Posterior vena cava (tissue), 2 donors: ENCODE results near the gene TCERG1. TPM values are rescaled to one million over a fixed set of nuclear protein-coding genes. Genes with fewer than 3 reads are reported as not detected.

Source experiments
- DNase-seq: peaks from one replicate; pipeline ENCODE4 v3.0.0-alpha.2; 2020; ENCODE audit warnings: low spot score
- intact Hi-C, 2 donors: fragments of 100-400 bp; cut with DNase I; formaldehyde crosslinking; loops; one replicate each; pipeline versions ENCODE4 v1.14.1 to v1.14.2; 2022 to 2023
- long read RNA-seq, 2 donors: library from polyadenylated mRNA; unstranded; transcript quantifications; one replicate each; pipeline ENCODE4 v2.0.0, GENCODE V29; 2020 to 2021
- total RNA-seq, 2 donors: library from RNA; stranded (reverse); fragmentation: NEBNext Ultra II Directional; extraction: Animal tissue kit (Norgen Biotek cat#: 25700); gene quantifications; one replicate each; pipeline ENCODE4 v1.2.1, GENCODE V29; 2021
- donor health status: DM: yes; HTN: yes; CAD: no.
- donor health status: DM: yes; HTN: yes; CAD: no.

The TCERG1 gene
- 10 to 100 TPM; 41.7 to 49.9 TPM for total RNA-seq
- long read RNA-seq, donor 1, partial matches to known transcripts = 6 of 11 reads
- long read RNA-seq, donor 1, other reads (novel, unspliced or antisense) = 3 of 11 reads
- long read RNA-seq, donor 2, partial matches to known transcripts = 13 of 24 reads
- long read RNA-seq, donor 2, other reads (novel, unspliced or antisense) = 9 of 24 reads

- intact Hi-C loops = no loop called here
These were observed at the start of gene TCERG1 for GRCh38 chr5:146446861-146447733. TCERG1 (plus strand) TSS chr5:146447333; CDS start chr5:146447350, 17 bp downstream.

GRCh38 chr5:146398826-146399225 lies 48.3 kb upstream of the TCERG1 start:
- intact Hi-C loops = no loop called here
- no peak for DNase-seq

More at GRCh38 chr5:146446861-146447733, at the start of gene TCERG1:
- DNase-seq = peak; percentile 100

- DNase-seq = no peak
- intact Hi-C loops = no loop called here
These were observed 47.7 kb upstream of the TCERG1 start for GRCh38 chr5:146399481-146399880.

GRCh38 chr5:146400201-146400600 lies 46.9 kb upstream of the TCERG1 start:
- intact Hi-C loops = no loop called here
- DNase-seq = no peak

GRCh38 chr5:146401021-146401420 lies 46.1 kb upstream of the TCERG1 start:
- DNase-seq = no peak
- intact Hi-C loops = no loop called here

- DNase-seq = no peak
- intact Hi-C loops = no loop called here
These were observed 44.2 kb upstream of the TCERG1 start for GRCh38 chr5:146402949-146403348.

GRCh38 chr5:146409054-146409671 lies 38.0 kb upstream of the TCERG1 start:
- intact Hi-C loops = no loop called here
- no peak for DNase-seq

GRCh38 chr5:146410272-146410671 lies 36.9 kb upstream of the TCERG1 start:
- intact Hi-C loops = no loop called here
- DNase-seq = no peak

GRCh38 chr5:146419696-146420095 lies 27.4 kb upstream of the TCERG1 start:
- DNase-seq = no peak
- intact Hi-C loops = loop anchor here (10.0 kb wide), 1 partner anchor 125 kb away; no protein-coding TSS in a partner anchor

- intact Hi-C loops = loop anchor here (10.0 kb wide), 1 partner anchor 130 kb away; no protein-coding TSS in a partner anchor
- DNase-seq = no peak
These were observed 22.1 kb upstream of the TCERG1 start for GRCh38 chr5:146425023-146425422.

- intact Hi-C loops = loop anchor here (2.0 to 10.0 kb wide), 2 partner anchors 132 to 250 kb away; no protein-coding TSS in a partner anchor
- no peak for DNase-seq
These were observed 20.8 kb upstream of the TCERG1 start for GRCh38 chr5:146426305-146426704.

- no peak for DNase-seq
These were observed 20.1 kb upstream of the TCERG1 start for GRCh38 chr5:146426853-146427618.

GRCh38 chr5:146427619-146427997 lies 19.5 kb upstream of the TCERG1 start:
- no peak for DNase-seq
- intact Hi-C loops = loop anchor here (2.0 to 10.0 kb wide), 2 partner anchors 133 to 251 kb away; no protein-coding TSS in a partner anchor

More at GRCh38 chr5:146426853-146427618, 20.1 kb upstream of the TCERG1 start:
- intact Hi-C loops = loop anchor here (2.0 to 10.0 kb wide), 2 partner anchors 132 to 250 kb away; no protein-coding TSS in a partner anchor

- intact Hi-C loops = loop anchor here (10.0 kb wide), 1 partner anchor 134 kb away; no protein-coding TSS in a partner anchor
- no peak for DNase-seq
These were observed 18.5 kb upstream of the TCERG1 start for GRCh38 chr5:146428658-146429057.

GRCh38 chr5:146440353-146440752 lies 6.8 kb upstream of the TCERG1 start:
- intact Hi-C loops = no loop called here
- DNase-seq = no peak

- intact Hi-C loops = no loop called here
- no peak for DNase-seq
These were observed 6.2 kb upstream of the TCERG1 start for GRCh38 chr5:146440870-146441495.

- intact Hi-C loops = no loop called here
These were observed 5.2 kb upstream of the TCERG1 start for GRCh38 chr5:146441896-146442295.

GRCh38 chr5:146447734-146448380 lies 724 bp downstream of the TCERG1 start:
- intact Hi-C loops = no loop called here
- no peak for DNase-seq

More at GRCh38 chr5:146441896-146442295, 5.2 kb upstream of the TCERG1 start:
- no peak for DNase-seq
